NOMO-1 treated with dmso at 0.1 percent for 144 hours (cell line): Measurements from ENCODE around the gene MDFI.
"Not testable (repeated sequence)": the region's sequence is repeated elsewhere in the genome, so short reads cannot be mapped to it uniquely, and the experiment has no call there.

ENCODE experiments used
- DNase-seq: peaks from one replicate; lab custom pipeline; 2025; ENCODE audit not compliant: unreplicated experiment; lab: John Stamatoyannopoulos, UW

MDFI gene

DNA sequence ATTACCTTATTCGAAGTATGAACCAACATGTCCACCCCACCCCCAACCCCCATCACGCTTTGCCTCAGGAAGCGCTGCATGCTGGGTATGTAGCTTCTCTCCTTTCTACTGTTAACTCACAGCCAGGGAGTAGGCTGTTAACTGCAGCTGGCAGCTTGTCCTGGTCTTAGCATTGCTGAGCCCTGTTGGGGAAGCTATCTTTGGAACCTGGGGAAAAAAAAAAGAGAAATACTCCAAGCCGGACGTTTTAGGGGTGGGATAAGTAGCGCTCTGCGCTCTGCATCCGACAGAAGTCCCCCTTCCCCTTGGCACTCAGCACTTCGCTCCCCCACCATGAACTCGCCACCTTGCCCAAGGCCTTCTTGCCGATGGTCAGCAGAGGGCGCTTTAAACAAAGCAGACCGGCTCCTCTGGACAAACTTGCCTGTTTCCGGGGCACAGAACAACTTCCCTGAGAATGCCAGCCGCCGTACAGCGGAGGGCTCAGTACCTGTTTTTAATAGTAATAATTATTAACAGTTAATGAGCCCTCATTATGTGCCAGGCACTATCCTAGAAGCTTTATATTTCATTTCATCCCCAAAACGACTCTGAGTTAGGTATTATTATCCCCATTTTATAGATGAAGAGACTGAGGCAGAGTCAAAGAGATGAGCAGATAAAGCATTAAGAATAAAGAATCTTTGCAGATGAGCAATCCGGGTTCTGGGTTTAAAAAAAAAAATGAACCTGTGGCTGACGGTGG, 35.2 kb upstream of the MDFI start:
- DNase-seq = peak; percentile 79

DNA sequence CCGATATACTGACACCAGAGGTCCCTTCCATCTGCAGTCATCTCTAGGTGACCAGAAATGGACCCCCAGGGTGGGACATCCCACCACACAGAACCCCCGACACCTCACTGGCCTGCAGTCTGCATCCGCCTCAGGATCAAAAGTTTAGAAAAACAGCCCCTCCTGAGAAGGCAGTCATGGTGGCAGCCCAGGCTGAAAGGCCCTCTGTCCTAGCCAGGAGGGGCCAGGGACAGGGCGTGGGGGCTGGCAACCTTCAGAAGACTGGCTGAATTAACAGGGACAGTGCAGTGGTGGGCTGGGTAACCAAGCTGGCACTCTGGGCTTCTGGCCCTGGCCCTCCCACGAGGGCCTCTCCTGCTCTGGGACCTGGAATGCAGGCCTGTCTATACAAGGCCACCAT, 34.3 kb upstream of the MDFI start:
- no peak for DNase-seq

DNA sequence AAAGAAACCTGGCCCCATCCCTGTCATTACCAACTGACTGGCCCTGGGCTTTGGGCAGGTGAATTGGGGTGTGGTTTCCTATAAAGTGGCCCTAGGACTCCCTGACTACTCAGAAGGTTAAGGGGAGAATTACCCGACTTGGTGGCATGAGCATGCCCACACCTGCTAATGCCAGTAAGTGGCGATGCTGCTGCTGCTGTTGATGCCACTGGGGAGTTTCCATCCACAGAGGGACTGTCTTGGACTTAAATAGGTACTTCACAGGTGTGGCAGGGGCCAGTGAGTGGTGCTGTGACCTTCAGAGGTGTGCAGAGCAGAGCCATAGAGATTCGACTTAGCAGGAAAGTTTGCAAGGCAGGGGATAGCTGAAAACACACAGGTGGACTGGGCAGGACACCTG, 32.6 kb upstream of the MDFI start:
- DNase-seq = no peak

DNA sequence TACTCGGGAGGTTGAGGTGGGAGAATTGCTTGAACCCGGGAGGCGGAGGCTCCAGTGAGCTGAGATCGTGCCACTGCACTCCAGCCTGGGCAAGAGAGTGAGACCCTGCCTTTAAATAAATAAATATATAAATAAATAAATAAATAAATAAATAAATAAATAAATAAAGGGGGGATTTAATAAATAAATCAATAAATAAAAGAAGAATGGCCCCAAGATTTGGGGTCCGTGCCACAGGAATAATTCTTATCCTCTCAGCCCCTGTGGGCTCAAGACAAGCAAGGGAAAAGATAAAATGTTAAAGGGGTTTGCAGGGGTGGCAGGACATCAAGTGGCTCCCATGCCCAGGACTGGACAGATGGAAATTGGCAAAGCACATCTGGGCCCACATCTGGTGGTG, 31.2 kb upstream of the MDFI start:
- no peak for DNase-seq

DNA sequence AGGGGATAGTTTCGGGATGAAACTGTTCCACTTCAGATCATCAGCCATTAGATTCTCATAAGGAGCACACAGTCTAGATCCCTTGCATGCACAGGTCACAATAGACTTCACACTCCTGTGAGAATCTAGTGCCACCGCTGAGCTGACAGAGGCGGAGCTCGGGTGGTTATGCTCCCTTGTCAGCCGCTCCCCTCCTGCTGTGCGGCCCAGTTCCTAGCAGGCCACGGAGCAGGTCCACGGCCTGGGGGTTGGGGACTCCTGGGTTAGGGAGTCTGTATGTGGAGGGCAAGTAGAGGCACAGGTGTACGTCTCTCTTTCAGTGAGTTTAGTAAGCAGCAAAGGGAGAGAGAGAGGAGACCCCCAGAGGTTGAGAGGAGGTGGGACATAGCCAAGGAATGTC, 30.5 kb upstream of the MDFI start:
- no peak for DNase-seq

DNA sequence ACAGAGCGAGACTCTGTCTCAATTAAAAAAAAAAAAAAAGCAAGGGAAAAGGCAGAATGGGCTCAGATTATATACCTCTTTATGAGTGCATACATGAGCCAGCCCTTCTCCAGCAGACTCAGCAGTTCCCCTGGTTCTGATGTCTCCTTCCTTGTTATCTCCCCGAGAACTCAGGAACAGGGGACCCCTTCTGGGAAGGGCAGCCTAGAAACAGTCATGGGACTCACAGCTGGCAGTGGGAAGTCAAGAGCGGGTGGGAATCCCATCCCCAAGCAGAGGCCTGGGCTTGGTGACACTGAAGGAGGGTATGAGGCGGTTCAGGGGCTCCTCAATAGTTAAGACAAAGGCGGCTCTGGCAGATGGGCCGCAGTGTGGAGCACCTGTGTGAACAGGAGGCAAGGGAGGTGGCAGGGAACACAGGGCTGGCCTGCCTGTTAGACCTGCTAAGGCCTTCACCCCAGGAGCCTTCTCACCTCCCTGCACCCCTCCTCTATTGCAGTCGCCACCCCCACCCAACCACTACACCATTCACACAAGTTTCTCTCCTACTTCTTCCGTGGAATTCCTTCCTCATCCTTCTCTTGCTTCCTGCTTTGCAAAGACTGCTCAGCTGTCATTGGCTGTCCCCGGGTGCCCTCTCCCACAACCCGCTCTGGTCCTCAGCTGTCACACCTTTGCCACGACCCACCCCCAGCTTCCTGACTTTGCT, 29.7 kb upstream of the MDFI start:
- DNase-seq = no peak

DNA sequence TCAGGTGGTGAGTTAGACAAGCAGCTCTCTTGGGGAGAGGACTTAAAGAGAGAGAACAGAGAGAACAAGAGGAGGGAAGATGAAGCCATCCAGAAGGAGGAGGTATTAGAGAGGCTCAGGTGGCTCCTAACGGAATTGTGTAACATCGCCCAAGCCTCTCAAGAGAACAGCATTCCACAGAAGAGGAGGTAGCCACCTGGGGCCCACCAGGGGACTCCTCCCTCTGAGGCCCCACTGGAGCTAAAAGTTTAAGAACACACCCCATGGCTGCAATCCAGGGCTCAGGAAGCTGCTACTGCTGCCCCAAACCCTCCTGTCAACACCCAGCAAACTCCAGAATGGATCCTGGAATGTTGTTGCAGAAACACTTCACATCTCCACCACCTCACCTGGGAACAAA, 23.6 kb upstream of the MDFI start:
- DNase-seq = no peak

DNA sequence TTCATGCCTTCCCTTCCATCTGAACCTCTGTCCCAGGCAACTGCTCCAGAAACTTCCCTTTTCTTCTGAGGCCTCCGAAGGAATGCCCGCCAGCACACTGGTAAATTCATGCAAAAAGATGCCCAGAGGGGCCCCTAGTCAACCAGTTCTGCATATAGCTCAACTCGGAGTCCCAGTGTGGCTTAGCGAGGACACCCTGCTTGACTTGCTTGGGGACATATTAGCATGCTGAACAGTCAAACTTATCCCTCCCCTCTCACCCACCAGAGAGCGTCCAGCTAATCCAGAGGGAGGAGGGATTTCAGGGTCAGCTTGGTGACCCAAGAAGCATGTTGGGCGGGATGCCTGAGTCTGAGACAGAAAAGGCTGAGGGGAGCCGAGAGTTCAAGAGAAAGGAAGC, 23.0 kb upstream of the MDFI start:
- DNase-seq = no peak

DNA sequence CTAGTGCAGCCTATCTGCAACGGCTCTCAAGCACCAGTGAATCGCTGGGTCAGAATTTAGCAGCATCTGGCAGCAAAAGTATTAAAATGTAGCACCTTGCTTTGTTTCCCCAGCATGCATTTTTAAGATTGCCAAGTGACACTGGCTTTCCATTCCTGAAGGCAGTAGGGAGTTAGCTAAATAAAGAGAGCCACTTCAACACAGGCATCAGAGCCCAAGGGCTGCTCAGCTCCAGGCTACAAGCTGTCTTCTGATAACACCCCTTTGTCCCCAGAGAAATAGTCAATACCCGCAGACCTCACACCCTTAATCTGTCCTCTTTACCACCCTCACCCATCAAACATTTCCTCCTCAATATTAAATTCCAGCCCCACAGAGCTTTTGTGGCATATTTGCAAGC, 19.7 kb upstream of the MDFI start:
- no peak for DNase-seq

DNA sequence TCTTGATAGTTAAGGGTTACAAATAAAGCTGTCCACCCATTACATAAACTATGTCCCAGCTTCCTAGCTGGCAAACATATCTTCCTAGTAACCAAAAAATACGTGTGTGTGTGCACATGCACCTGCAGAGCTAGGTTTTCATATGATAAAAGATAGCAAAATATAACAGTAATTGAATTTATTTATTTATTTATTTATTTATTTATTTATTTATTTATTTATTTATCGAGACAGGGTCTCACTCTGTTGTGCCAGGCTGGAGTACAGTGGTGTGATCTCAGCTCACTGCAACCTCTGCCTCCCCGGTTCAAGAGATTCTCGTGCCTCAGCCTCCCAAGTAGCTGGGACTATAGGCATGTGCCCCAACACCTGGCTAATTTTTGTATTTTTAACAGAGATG, 19.1 kb upstream of the MDFI start:
- DNase-seq = not testable (repeated sequence)

DNA sequence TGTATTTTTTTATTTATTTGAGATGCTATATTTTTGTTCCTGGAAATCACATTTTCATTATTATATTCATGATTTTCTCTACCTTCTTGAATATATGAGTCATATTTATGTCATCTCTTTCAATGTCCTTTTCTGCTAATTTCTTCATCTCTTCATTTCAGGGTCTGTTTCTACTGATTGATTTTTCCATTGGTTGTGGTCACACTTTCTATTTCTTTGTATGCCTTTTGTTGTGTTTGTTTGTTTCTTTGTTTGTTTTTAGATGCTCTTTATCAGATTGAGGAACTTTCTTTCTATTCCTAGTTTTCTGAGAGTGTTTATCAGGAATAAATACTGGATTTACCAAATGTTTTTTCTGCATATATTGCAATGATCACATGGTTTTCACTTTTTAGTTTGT, 16.9 kb upstream of the MDFI start:
- no peak for DNase-seq

DNA sequence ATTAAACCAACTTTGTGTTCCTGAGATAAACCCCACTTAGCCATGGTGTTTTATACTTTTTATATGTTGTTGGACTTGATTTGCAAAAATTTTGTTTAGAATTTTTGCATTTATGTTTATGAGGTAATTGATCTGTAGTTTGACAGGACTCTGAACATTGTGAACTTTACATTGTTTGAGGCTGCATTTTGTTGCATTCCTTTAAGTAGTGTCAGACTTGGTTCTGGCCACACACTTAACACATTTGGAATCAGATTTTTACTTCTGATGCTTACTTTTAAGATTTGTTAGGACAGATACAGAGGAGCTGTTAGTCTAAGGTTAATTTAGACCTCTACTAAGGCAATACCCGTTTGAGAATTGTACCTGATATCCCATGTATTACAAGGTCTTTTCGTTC, 16.5 kb upstream of the MDFI start:
- no peak for DNase-seq

DNA sequence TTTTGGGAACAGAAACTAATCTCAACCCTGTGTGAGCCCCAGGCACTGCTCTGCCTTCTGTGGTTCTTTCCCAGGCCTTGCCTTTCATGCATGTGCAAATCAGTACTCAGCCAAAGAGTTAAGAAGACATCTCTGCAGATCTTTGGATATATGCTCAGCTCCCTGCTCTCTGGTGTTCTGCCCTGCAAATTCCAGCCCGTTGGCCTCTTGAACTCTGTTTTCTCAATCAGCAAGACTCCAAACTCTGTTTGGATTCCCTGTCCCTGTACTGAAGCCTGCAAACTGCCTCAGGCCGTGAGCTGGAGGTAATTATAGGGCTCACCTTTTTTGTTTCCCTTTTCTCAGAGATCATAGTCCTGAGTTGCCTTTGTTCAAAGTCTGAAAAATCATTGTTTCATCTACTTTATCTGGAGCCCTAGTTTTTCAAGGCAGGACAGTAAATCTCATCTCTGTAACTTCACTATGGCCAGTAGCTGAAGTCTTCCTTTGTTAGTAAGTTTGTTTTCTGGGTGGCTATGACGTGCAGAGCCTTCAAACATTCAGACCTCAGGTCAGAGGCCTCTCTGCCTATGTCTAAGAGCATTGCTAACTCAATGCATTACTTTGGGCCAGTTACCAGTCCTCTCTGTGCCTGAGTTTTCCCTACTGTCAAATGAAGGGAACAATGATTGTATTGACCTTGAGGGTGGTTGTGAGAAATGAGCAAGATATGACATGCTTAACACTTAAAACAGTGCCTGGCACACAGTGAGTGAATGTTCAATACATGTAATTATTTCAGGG, 15.9 kb upstream of the MDFI start:
- no peak for DNase-seq

DNA sequence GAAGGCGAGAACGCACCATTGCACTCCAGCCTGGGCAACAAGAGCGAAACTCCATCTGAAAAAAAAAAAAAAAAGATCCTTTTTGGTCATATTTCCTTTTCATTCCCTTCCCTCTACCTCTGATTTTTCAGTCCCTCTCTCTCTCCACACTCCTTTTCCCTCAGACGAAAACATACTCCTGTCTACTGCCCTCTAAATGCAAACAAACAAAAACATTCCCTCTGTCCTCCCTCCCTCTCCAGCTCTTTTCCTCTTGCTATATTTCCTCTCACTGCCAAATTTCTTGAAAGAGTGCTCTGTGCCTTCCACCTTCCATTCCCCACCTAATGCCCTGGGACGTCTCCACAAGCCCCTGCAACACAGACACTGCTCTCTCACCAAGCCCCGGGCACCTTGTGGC, 14.9 kb upstream of the MDFI start:
- DNase-seq = no peak

DNA sequence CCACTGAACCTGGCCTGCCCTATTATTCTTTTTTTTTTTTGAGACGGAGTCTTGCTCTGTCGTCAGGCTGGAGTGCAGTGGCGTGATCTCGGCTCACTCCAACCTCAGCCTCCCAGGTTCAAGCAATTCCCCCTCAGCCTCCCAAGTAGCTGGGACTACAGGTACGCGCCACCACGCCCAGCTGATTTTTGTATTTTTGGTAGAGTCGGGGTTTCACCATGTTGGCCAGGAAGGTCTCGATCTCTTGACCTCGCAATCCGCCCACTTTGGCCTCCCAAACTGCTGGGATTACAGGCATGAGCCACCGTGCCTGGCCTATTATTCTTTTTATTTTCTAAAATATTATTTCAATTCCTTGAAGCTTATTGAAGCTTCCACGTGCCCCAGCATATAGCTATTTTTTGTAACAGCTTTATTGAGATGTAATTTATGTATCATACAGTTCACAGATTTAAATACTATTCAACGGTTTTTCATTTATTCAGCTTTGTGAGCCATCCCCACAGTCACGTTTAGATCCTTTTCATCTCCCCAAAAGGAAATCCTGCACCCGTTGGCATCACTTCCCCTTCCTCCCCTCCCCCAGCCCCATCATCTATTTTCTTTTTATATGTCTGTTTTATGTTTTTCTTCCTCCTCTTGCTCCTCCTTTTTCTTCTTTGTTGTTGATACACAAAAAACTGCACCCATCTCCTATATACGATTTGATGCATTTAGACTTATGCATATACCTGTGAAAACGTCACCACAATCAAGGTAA, 13.5 kb upstream of the MDFI start:
- DNase-seq = no peak

DNA sequence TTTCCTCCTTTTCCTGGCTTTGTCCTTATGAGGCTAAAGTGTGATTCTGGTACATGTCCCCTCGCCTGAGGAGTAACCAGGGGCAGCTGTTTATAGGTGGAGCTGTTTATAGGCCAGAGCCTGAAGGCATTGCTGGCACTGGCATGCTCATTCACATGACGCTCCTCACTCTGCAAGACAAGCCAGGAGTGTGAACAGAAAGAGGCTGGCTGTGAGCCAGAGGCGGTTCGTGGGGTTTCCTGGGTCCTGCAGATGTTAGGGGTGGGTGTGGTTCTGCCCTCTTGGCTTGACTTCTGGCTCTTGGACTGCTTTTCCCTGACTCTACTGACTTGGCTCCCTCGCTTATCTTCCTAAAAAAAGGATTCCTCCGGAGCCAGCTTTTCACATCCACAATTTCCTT, 12.8 kb upstream of the MDFI start:
- DNase-seq = no peak

DNA sequence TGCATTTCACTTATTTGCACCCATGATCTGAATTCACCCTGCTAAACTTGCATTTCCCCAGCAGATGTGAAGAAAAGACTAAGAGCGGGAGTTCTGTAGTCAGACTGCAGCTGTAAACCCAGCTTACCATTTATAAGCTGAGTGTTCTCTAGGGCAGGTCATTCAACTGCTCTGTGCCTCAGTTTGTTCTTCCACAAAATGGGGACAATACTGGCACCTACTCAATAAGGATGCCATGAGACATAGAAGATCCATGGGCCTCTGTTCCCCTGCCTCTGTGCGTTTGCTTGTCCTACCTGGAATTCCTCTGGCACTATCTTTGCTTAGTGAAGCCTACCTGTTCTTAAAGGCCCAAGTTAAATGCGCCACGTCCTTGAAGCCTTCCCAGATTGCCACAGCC, 12.2 kb upstream of the MDFI start:
- DNase-seq = no peak

DNA sequence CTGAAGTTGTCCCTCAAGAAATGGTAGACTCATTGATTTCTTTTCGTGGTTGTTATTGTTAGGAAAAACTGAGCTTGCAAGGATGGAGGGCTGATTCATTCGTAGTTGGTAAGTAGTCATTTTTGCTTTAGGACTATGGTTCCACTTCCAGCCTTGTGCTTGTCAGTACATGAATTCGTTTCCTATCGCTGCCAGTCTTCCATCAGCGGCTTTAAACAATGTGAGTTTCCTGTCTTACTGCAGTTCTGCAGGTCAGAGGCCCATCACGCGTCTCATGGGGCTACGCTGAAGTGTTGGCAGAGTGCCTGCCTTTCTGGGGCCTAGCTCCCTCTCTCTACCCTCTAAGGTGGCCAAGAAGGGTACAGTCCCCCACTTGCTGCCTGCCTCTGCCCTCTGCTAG, 11.4 kb upstream of the MDFI start:
- no peak for DNase-seq

DNA sequence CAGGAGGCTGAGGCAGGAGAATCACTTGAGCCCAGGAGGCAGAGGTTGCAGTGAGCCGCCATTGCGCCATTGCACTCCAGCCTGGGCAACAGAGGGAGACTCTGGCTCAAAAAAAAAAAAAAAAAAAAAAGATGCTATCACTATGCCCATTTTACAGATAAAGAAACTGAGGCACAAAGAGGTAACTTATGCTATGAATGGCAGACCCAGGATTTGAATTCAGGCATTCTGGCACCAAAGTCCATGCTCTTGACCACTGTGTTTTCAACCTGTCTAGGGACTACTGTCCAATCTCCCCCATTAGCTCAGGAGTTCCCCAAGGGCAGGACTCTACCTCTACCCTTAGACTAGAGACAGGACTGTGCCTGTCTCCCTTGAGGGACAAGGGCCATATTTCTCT, 9.1 kb upstream of the MDFI start:
- DNase-seq = no peak

DNA sequence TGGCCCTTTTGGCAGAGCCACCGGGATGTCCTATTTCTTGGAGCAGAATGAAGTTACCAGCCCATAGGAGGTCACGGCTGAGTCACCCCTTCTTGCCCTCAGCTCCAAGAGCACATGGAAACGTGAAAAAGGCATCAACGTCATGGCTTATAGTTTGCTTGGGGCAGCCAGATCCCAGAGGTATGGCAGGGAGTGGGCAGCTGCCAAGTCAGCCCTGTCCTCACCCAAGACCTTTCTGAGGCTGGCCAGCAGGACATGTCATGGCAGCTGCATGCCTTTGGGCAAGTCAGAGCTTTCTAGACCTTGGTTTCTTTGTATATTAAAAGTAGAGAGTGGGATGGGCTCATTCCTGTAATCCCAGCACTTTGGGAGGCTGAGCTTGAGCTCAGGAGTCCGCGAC, 8.2 kb upstream of the MDFI start:
- no peak for DNase-seq

DNA sequence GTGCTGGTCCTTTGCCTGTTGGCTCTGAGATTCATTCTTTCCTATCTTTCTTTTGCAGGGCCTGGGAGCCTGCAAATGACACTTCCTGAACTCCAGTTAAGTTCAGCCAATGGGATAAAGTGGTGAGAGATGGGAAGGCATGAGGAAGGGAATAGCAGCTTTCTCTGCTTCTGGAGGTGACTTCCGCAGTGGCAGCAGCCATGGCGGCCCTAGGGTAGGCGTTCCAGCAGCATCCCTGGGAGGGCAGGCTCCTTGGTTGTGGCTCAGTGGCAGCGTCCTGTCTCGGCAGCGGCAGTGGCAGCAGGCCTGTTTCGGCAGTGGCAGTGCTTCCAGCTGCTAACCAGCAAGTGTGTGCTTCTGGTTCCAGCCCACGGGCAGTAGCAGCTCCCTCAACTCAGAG, 7.3 kb upstream of the MDFI start:
- no peak for DNase-seq
